Measurements from ENCODE around the gene ESR1.

DNA sequence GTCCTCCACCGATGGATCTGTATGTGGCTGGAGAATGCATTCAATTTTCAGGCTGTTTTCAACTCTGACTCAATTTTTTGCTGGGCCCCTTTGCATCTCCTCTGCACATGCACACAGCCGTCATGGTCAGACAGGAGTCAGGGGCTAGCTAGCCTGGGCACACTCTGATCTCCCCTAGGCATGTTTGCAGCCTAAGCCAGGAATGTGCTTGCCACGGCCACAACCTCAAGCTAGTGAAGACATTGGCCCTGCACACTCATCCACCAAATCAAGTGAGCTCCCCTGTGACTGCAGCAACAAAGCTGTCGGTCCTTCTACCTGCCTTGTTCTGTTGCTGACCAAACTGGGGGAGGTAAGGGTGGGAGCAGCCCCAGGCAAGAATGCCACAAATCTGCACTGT, 300.5 kb downstream of the ESR1 start:
- TF ChIP-seq, protein P1, sequence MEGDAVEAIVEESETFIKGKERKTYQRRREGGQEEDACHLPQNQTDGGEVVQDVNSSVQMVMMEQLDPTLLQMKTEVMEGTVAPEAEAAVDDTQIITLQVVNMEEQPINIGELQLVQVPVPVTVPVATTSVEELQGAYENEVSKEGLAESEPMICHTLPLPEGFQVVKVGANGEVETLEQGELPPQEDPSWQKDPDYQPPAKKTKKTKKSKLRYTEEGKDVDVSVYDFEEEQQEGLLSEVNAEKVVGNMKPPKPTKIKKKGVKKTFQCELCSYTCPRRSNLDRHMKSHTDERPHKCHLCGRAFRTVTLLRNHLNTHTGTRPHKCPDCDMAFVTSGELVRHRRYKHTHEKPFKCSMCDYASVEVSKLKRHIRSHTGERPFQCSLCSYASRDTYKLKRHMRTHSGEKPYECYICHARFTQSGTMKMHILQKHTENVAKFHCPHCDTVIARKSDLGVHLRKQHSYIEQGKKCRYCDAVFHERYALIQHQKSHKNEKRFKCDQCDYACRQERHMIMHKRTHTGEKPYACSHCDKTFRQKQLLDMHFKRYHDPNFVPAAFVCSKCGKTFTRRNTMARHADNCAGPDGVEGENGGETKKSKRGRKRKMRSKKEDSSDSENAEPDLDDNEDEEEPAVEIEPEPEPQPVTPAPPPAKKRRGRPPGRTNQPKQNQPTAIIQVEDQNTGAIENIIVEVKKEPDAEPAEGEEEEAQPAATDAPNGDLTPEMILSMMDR (conservative IDR thresholded peaks at IDR 0.05) = no peak
- no peak for TF ChIP-seq ZFX (IDR thresholded peaks at IDR 0.05)

Data from C4-2B (cell line).